ENCODE results near the gene LPP.

The LPP gene

DNA sequence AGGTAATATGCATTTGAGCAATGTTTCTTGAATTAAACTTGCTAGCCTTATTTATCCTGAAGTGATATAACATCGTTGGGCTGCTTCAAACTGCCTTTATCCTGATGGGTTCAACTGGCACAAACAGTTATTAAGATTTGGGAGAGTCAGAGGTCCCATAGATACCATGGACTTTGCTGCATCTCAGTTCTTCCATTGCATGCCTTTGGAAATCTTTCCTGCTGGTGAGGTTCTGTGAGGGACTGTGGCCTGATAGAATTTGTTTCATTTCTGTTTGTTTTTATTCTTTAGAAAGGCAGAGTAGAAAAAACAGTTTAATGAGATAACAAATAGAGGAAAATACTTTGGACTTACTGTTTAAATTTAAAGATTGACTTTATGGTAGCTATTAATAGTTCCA lies 508.3 kb downstream of the LPP start:
- H2AFZ ChIP-seq (ENCODE audit: low read length) = no peak overlapping the region
- H3K9me3 ChIP-seq (ENCODE audit: low read length) = no peaks in the 10 kb centered on the region
- H3K36me3 ChIP-seq (ENCODE audit: insufficient read depth, low read length) = no peaks in the 10 kb centered on the region
- no peaks in the 10 kb centered on the region for H3F3A ChIP-seq (ENCODE audit: insufficient read depth, low read length)
- H3K9ac ChIP-seq (ENCODE audit: low read length) = no peak overlapping the region
- TF ChIP-seq EZH2 (IDR thresholded peaks at IDR 0.05; ENCODE audit: borderline replicate concordance, low read length) = no peak
- TF ChIP-seq, protein P1, sequence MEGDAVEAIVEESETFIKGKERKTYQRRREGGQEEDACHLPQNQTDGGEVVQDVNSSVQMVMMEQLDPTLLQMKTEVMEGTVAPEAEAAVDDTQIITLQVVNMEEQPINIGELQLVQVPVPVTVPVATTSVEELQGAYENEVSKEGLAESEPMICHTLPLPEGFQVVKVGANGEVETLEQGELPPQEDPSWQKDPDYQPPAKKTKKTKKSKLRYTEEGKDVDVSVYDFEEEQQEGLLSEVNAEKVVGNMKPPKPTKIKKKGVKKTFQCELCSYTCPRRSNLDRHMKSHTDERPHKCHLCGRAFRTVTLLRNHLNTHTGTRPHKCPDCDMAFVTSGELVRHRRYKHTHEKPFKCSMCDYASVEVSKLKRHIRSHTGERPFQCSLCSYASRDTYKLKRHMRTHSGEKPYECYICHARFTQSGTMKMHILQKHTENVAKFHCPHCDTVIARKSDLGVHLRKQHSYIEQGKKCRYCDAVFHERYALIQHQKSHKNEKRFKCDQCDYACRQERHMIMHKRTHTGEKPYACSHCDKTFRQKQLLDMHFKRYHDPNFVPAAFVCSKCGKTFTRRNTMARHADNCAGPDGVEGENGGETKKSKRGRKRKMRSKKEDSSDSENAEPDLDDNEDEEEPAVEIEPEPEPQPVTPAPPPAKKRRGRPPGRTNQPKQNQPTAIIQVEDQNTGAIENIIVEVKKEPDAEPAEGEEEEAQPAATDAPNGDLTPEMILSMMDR (IDR thresholded peaks at IDR 0.05; ENCODE audit: low read length) = no peak
- no peaks in the 10 kb centered on the region for H4K20me1 ChIP-seq (ENCODE audit: insufficient read depth, low read length)
- no peak overlapping the region for H3K4me3 ChIP-seq (ENCODE audit: low read depth, low read length, poor library complexity, severe bottlenecking)
- no peak overlapping the region for H3K4me2 ChIP-seq (ENCODE audit: low read length)
- H3K27ac ChIP-seq (ENCODE audit: low read depth, low read length, poor library complexity, severe bottlenecking) = no peak overlapping the region
- H3K27me3 ChIP-seq (ENCODE audit: insufficient read depth, low read length) = no peaks in the 10 kb centered on the region
- no peaks in the 10 kb centered on the region for H3K4me1 ChIP-seq (ENCODE audit: insufficient read depth, low read length, severe bottlenecking)
- H3K9me2 ChIP-seq (ENCODE audit: low read depth, low read length) = no peaks in the 10 kb centered on the region
- no peaks in the 10 kb centered on the region for H3K79me2 ChIP-seq (ENCODE audit: insufficient read depth, low read length)

DNA sequence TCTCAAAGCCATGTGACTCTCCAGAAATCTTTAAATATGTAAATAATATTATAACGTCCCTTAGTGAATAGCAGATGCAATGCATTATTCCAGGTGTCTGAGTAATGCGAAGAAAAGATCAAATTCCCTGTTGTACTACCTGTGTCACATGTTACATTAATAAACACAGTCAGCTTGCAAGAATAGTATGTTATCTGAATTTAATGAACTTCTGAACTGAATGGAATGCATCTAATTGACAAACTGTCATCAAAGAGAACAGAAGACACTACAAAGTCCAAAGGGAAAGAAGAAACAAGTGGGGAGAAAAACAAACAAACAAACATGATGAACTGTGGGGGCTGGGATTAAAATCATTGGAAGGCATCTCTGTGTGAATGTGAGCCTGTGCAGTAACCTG lies 508.8 kb downstream of the LPP start:
- TF ChIP-seq, protein P1 (IDR thresholded peaks at IDR 0.05; ENCODE audit: low read length) = no peak
- TF ChIP-seq EZH2 (IDR thresholded peaks at IDR 0.05; ENCODE audit: borderline replicate concordance, low read length) = no peak
- H3F3A ChIP-seq (ENCODE audit: insufficient read depth, low read length) = no peaks in the 10 kb centered on the region
- H3K9ac ChIP-seq (ENCODE audit: low read length) = no peak overlapping the region
- no peaks in the 10 kb centered on the region for H3K36me3 ChIP-seq (ENCODE audit: insufficient read depth, low read length)
- H3K27ac ChIP-seq (ENCODE audit: low read depth, low read length, poor library complexity, severe bottlenecking) = no peak overlapping the region
- H3K4me3 ChIP-seq (ENCODE audit: low read depth, low read length, poor library complexity, severe bottlenecking) = no peak overlapping the region
- no peaks in the 10 kb centered on the region for H4K20me1 ChIP-seq (ENCODE audit: insufficient read depth, low read length)
- H3K4me1 ChIP-seq (ENCODE audit: insufficient read depth, low read length, severe bottlenecking) = no peaks in the 10 kb centered on the region
- H3K4me2 ChIP-seq (ENCODE audit: low read length) = no peak overlapping the region
- no peaks in the 10 kb centered on the region for H3K9me2 ChIP-seq (ENCODE audit: low read depth, low read length)
- H3K79me2 ChIP-seq (ENCODE audit: insufficient read depth, low read length) = no peaks in the 10 kb centered on the region
- H3K9me3 ChIP-seq (ENCODE audit: low read length) = no peaks in the 10 kb centered on the region
- H2AFZ ChIP-seq (ENCODE audit: low read length) = no peak overlapping the region
- no peaks in the 10 kb centered on the region for H3K27me3 ChIP-seq (ENCODE audit: insufficient read depth, low read length)

DNA sequence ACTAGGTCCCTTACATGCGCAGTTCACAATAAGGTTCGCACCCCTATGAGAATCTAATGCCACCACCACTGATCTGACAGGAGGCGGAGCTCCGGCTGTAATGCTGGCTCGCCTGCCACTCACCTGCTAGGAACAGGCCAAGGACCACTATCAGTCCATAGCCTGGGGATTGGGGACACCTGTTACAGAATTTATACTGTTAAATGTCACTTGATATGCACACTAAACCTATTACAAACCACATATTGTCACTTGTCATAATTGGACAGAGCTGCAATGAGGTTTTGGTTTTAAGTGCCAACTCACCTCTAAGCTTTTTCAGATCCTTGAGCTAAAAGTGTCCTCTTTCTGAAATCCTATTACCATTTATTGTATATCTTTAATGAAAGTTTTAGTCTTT lies 509.9 kb downstream of the LPP start:
- no peaks in the 10 kb centered on the region for H3K79me2 ChIP-seq (ENCODE audit: insufficient read depth, low read length)
- no peaks in the 10 kb centered on the region for H3K27me3 ChIP-seq (ENCODE audit: insufficient read depth, low read length)
- H3K9me3 ChIP-seq (ENCODE audit: low read length) = no peaks in the 10 kb centered on the region
- no peak overlapping the region for H3K9ac ChIP-seq (ENCODE audit: low read length)
- no peaks in the 10 kb centered on the region for H3K4me1 ChIP-seq (ENCODE audit: insufficient read depth, low read length, severe bottlenecking)
- H3K4me2 ChIP-seq (ENCODE audit: low read length) = no peak overlapping the region
- no peak overlapping the region for H3K4me3 ChIP-seq (ENCODE audit: low read depth, low read length, poor library complexity, severe bottlenecking)
- no peak overlapping the region for H3K27ac ChIP-seq (ENCODE audit: low read depth, low read length, poor library complexity, severe bottlenecking)
- no peak overlapping the region for H2AFZ ChIP-seq (ENCODE audit: low read length)
- H4K20me1 ChIP-seq (ENCODE audit: insufficient read depth, low read length) = no peaks in the 10 kb centered on the region
- no peaks in the 10 kb centered on the region for H3K9me2 ChIP-seq (ENCODE audit: low read depth, low read length)
- TF ChIP-seq EZH2 (IDR thresholded peaks at IDR 0.05; ENCODE audit: borderline replicate concordance, low read length) = no peak
- TF ChIP-seq, protein P1 (IDR thresholded peaks at IDR 0.05; ENCODE audit: low read length) = no peak
- no peaks in the 10 kb centered on the region for H3K36me3 ChIP-seq (ENCODE audit: insufficient read depth, low read length)
- no peaks in the 10 kb centered on the region for H3F3A ChIP-seq (ENCODE audit: insufficient read depth, low read length)
